Stimulated activated CD4-positive, alpha-beta T cell treated with anti-CD3 and anti-CD28 coated beads, TNF-alpha, amount 100 ng/mL, for 4 hours (primary cell): ENCODE data around the gene MEF2B.
"Not testable (repeated sequence)": the region's sequence is repeated elsewhere in the genome, so short reads cannot be mapped to it uniquely, and the experiment has no call there.

Experiments
- DNase-seq, 3 experiments: peaks; one replicate each; pipeline ENCODE4 v3.0.0-alpha.2; 2020; ENCODE audit warnings: low read depth in 3 of 3

Gene MEF2B

DNA sequence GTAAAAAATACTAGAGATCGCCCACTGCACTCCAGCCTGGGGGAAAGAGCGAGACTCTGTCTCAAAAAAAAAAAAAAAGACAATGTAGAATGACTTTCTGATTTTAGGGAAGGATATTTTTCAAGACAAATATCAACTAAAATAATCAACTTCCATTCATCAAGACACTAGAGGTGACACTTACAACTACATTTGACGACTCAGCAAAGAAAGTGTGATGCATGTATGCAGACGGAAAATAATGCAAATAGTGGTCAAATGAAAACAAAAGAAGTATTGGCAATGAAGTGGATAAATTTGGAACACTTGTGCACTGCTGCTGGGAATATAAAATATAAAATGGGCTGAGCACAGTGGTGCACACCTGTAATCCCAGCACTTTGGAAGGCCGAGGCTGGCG lies 44.0 kb downstream of the MEF2B start:
- DNase-seq = no peak

- DNase-seq = no peak
These were observed 46.7 kb downstream of the MEF2B start for GRCh38 chr19:19123386-19123785.

GRCh38 chr19:19122902-19123301 lies 47.2 kb downstream of the MEF2B start:
- no peak for DNase-seq

DNA sequence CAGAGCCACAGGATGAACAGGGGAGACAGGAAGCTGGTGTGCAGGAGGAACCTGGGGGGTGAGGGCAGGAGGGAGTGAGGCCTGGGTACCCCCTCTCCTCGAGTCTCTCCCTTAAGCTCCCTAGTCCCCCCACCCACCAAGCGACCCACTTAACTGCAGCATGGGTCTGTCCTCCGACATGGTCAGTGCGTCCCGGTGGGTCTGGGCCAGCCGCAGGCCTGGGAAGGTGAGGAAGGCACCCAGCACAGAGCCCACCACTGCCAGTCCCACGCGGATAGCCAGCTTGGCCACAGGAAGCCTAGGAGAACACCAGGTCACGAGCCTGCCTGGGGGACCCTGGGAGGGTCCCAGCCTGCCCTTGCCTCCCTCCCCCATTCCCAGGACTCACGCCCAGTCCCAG lies 48.7 kb downstream of the MEF2B start:
- no peak for DNase-seq

GRCh38 chr19:19120308-19121231 lies 49.5 kb downstream of the MEF2B start:
- DNase-seq = no peak

DNA sequence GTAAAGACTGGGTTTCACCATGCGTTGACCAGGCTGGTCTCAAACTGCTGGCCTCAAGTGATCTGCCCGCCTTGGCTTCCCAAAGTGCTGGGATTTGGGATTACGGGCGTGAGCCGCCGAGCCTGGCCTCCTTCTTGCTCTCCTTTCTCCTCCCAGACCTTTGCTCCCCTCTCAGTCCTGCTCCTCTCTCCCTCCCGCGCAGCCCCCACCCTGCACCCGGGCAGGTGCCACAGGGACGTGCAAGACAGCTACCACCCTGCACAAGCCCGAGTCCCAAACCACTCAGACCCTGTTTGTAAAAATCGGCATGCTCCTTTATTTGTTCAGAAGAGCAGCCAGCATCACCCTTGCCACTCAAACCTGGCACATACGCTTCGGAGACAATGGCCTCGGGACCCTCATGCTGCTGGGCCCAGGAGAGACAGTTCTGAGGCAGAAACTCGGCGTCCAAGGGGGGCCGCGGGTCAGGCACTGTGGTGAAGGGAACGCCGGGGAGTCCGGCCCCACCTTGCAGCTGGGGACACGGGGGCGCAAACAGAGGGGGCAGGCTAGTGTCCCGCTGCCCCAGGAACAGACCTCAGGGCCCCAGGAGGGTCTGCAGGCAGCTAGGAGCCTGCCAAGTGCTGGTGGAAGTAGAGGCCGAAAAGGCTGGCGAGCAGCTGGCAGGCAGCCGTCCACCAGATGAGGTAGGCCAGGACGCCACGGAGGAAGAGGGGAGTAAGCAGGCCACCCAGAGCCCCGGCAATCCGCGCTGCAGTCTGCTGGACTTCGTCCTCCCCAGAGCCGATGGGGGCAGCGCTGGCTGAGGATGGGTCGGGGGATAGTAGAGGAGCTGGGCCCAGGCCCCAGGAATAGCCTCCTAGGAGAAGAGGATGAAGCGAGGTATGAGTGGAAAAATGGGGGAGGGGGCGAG lies 50.5 kb downstream of the MEF2B start:
- no peak for DNase-seq

DNA sequence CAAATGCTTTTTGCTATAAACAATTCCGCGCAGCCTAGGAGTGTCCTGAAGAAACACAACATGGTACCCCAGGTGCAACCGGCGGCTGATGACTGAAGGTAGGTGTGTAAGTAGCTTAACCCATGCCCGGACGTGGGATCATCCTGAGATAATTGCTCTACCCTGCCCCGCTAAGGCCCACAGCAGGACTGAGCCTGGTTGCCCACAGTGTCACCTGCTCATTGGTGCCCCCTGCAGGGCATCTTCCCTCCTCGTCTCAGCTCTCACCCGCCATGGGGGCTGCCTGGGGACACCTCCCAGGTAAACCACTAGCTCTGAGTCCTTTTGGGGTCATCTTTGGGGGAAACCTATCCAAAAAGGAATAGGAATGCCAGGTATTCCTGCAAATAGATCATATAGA lies 54.1 kb downstream of the MEF2B start:
- DNase-seq = peak in 2 of 3 experiments; percentile 13 to 31

- DNase-seq = no peak
These were observed 56.9 kb downstream of the MEF2B start for GRCh38 chr19:19113040-19113626.

DNA sequence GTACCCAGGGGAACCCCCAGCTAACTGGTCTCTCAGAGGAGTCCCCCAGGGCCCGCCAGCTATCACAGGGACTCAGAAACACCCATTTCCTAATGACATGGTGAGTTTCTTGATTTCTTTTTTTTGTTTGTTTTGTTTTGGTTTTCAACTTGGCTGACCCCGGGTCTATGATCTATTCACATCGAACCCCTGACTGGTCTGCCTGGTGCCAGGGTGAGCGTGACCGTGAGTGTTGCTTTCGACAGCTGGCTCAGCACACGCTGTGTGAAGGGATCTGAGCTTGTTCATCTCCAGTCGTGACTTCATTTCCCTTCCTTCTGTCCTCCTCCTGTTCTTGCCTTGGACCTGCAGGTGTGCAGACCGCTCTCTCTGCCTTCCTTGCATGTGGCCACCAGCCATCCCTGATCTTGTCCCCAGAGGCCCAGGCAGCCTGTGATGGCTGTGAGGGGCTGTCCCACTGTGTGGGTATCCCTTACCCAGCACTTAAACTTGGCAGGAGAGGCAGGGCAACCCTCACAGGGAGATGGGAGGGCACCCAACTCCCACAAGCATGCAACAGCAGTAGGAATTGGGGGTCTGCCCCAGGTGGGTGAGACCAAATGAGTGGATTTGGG lies 58.0 kb downstream of the MEF2B start:
- no peak for DNase-seq

DNA sequence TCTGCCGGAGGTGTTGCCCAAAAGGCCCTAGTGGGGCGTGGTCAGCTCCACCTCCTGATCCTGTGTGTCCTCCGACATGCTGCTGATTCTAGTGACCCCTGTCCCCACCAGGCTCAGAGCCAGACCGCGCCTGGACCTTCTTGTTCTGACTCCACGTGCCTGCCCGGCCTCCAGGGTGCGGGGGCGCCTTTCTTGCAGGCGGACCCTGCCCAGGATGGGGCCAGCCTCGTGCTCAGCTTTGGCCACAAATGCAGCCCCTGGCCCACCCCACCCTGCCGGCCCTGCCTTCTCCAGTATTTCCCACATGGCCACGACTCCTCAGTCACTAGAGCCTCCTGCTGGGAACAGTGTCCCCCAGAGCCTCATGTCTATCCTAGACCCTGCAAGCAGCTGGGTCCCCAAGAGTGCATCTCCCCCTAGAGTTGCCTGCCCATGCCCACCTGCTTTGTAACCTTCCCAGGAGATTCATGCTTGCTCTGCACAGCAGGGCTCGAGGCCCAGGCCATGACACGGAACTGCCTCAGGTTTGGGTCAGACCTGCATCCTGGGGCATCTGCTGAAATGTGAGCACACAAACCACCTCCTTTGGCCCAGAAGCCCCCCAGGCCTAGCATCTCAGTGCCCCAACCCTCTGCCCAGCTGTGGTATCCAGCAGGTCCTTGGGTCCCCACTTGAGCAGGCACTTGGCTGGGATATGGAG lies 58.8 kb downstream of the MEF2B start:
- no peak for DNase-seq

- no peak for DNase-seq
These were observed 59.5 kb downstream of the MEF2B start for GRCh38 chr19:19110410-19111135.

DNA sequence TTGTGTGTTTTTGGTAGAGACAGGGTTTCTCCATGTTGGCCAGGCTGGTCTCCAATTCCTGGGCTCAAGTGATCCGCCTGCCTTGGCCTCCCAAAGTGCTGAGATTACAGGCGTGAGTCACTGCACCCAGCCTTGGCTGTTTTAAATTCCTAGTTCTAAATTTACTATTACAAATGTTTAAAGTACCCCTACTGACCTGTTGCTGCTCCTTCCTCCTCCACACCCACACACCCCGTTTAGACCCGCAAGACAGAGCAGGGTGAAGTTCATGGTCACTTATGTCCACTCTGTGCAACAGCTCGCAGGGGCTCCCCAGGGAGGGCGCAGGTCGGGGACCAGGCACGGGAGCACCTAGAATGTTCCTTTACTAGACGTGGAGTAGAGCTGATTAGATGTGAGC lies 60.5 kb downstream of the MEF2B start:
- DNase-seq = no peak

DNA sequence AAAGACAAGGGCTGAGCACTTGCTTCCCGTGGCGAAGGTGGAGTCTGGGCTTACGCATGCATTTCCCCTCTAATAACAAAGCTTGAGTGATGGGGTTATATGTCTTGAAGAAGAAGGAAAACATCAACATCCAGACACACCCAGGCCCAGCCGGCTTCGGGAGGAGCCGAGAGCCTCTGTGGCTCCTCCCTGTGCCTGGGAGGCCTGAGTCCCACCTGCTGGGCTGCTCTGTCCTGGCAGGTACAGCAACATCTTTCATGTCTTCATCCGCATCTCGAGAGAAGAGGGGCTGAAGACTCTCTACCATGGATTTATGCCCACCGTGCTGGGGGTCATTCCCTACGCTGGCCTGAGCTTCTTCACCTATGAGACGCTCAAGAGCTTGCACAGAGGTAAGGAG lies 62.4 kb downstream of the MEF2B start:
- no peak for DNase-seq

DNA sequence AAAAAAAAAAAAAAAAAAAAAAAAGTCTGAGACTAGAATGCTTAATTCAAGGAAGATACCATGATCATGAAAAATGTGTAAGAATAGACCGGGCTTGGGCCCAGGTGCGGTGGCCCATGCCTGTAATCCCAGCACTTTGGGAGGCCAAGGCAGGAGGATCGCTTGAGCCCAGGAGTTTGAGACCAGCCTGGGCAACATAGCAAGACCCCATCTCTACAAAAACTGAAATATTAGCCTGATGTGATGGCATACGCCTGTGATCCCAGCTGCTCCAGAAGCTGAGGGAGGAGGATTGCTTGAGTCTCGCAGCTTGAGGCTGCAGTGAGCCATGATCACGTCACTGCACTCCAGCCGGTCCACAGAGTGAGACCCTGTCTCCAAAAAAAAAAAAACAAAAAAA lies 63.1 kb downstream of the MEF2B start:
- not testable (repeated sequence) for DNase-seq

GRCh38 chr19:19106056-19106551 lies 64.0 kb downstream of the MEF2B start:
- no peak for DNase-seq

DNA sequence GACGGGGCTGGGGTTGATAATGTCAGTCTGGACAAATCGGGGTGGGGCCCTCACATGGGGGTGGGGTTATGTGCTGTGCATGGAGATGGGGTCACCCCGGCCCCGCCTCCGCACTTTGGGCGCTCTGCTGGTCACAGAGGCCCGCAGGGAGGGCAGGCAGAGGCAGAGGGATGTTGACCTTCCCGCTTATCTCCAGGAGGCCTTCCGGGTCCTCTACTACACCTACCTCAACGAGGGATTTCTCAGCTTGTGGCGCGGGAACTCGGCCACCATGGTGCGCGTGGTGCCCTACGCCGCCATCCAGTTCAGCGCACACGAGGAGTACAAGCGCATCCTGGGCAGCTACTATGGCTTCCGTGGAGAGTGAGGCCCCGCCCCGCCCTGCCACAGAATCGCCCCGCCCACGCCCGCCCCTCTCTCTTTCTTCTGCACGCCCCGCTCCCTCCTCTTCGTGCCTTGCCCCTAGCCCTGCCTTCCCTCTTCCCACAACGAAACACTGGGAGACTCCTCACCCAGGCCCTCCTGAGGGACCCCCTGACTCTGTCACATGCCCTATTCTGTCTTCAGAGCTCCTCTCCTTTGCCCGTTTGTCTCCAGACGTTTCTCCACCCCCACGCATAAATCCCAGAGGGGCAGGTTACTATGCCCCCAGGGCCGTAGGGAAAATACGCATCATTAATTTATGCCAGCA lies 64.6 kb downstream of the MEF2B start:
- DNase-seq = no peak

DNA sequence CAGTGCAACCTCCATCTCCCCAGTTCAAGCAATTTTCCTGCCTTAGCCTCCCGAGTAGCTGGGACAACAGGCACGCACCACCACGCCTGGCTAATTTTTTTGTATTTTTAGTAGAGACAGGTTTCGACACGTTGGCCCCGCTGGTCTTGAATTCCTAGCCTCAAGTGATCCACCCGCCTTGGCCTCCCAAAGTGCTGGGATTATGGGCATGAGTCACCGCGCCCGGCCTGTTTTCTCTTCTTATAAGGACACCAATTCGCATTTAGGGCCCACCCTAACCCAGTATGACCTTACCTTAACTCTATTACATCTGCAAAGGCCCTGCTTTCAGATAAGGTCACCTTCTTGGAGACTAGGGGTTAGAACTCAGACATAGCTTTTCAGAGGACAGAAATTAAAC lies 66.9 kb downstream of the MEF2B start:
- no peak for DNase-seq

DNA sequence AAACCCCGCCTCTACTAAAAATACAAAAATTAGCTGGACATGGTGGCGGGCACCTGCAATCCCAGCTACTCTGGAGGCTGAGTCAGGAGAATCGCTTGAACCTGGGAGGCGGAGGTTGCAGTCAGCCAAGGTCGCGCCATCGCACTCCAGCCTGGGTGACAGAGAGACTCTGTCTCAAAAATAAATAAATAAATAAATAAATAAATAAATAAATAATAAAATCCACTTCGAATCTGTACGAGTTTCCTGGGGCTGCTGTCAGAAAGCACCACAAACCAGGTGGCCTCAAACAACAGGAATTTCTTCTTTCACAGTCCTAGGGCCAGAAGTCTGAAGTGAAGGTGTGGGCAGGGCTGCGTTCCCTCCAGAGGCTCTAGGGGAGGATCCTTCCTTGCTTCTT lies 67.5 kb downstream of the MEF2B start:
- not testable (repeated sequence) for DNase-seq

GRCh38 chr19:19101540-19101939 lies 68.5 kb downstream of the MEF2B start:
- DNase-seq = no peak
